Measurements from ENCODE around the gene RNF225. TPM values are rescaled to one million over a fixed set of nuclear protein-coding genes. Genes with fewer than 3 reads are reported as not detected.

RNF225 gene
- total RNA-seq, 1 experiment from 2014 or later, result 0.73 TPM

DNA sequence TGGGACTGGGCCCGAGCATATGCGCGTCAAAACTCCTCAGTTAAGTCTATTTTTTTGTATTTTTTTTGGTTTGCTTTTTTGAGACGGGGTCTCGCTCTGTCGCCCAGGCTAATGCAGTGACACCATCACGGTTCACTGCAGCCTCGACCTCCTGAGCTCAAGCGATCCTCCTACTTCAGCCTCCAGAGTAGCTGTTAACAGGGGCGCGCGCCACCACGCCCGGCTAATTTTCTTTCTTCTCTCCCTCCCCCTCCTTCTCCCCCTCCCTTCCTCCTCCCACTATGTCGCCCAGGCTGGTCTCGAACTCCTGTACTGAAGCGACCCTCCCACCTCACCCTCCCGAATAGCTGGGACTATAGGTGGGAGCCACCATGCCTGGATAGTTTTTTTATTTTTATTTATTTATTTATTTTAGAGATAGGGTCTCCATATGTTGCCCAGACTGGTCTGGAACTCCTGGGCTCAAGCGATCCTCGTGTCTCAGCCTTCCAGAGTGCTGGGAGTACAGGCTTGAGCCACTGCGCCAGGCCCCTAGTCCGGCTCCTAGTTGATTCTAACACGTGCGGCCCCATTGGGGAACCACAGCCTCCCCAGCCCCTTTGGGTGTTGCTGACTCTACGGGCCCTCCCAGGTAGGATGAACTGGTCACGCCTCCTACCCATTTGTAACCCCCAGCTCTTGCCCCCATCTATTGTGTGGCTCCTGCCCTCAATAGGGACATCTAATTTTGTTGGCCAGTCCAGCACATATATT lies 13.8 kb upstream of the RNF225 start:
- H3K36me3 ChIP-seq (ENCODE audit: control insufficient read depth, insufficient read depth, low read length), result no peaks in the 10 kb centered on the region; the same call in 1 of the 2 replicates
- H3K4me1 ChIP-seq, result peaks cover 19% of the 10 kb centered on the region
- Mint-ChIP-seq H3K9me3 (ENCODE audit: unreplicated experiment) (no peaks in the 10 kb centered on the region), H3K27me3 (ENCODE audit: insufficient read depth, unreplicated experiment) (no peaks in the 10 kb centered on the region), H3K4me3 (ENCODE audit: unreplicated experiment) (peak overlapping the region; percentile 87), H3K36me3 (ENCODE audit: insufficient read depth, unreplicated experiment) (peaks cover 24% of the 10 kb centered on the region), H3K4me1 (ENCODE audit: low read depth, unreplicated experiment) (peaks cover 12% of the 10 kb centered on the region), H3K27ac (ENCODE audit: unreplicated experiment) (peak overlapping the region; percentile 85)
- no peaks in the 10 kb centered on the region for H3K9me3 ChIP-seq
- BruUV-seq (replicated peaks), result TSS peak; percentile 45
- POLR2A ChIA-PET, result interaction anchor here (0.7 to 1.0 kb wide), 2 partner anchors 19 to 37 kb away, joined by 5 to 6 read pairs; partner anchors contain the start of gene ZNF497
- H3K4me3 ChIP-seq (ENCODE audit: low read depth, low read length), result peak overlapping the region; percentile 65
- TF ChIP-seq, protein P1, sequence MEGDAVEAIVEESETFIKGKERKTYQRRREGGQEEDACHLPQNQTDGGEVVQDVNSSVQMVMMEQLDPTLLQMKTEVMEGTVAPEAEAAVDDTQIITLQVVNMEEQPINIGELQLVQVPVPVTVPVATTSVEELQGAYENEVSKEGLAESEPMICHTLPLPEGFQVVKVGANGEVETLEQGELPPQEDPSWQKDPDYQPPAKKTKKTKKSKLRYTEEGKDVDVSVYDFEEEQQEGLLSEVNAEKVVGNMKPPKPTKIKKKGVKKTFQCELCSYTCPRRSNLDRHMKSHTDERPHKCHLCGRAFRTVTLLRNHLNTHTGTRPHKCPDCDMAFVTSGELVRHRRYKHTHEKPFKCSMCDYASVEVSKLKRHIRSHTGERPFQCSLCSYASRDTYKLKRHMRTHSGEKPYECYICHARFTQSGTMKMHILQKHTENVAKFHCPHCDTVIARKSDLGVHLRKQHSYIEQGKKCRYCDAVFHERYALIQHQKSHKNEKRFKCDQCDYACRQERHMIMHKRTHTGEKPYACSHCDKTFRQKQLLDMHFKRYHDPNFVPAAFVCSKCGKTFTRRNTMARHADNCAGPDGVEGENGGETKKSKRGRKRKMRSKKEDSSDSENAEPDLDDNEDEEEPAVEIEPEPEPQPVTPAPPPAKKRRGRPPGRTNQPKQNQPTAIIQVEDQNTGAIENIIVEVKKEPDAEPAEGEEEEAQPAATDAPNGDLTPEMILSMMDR (IDR thresholded peaks at IDR 0.05; ENCODE audit: insufficient read depth in 1 of 2, low read depth in 1 of 2, low read length in 1 of 2, severe bottlenecking in 1 of 2, unreplicated experiment in 1 of 2), result no peak
- no peaks in the 10 kb centered on the region for H3K27me3 ChIP-seq (replicated peaks; ENCODE audit: control insufficient read depth, insufficient read depth, low read length)
- CTCF ChIA-PET, result interaction anchor here (0.8 kb wide), 1 partner anchor 19 kb away, joined by 4 read pairs; the partner anchor contains the start of gene ZNF497
- DNase-seq, result peak in 1 of 2 experiments; percentile 32
- intact Hi-C loops (cut with micrococcal nuclease; ENCODE audit: unreplicated experiment), result loop anchor here (1.0 to 2.0 kb wide), 4 partner anchors 19 to 103 kb away; partner anchors contain the start of genes ERVK3-1, ZNF324, ZNF497 and ZNF8

DNA sequence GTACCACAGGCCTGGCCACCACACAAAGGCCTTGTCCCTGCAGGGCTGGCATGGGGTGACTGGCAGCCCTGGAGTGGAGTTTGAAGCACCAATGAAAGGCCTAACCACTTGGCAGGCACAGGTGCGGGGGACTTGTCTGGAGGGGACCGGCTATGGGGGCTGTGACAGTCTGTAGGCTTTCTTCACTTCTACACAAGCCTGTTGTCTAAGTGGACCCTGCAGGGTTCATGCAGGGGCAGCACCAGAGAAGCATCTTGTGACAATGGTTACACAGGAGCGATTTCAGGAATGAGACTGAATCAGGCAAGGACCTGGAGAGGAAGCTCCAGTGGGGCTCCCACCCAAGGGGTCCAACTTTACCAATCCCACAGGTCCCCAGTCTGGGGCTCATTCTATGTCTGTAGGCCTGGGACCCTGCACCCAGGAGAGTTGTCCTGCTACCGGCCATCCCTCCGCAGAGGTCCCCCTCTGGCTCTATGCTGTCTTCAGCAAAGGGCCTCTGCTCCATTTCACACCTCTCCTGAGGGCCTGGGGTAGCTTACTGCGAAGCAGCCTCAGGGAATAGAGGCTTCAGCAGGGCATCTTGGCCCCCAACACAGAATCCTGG lies 12.4 kb upstream of the RNF225 start:
- no peaks in the 10 kb centered on the region for H3K27me3 ChIP-seq (replicated peaks; ENCODE audit: control insufficient read depth, insufficient read depth, low read length)
- peaks cover 23% of the 10 kb centered on the region for H3K4me1 ChIP-seq
- H3K4me3 ChIP-seq (ENCODE audit: low read depth, low read length), result no peak overlapping the region
- H3K27ac Mint-ChIP-seq (ENCODE audit: unreplicated experiment), result peak overlapping the region; percentile 85
- TF ChIP-seq, protein P1 (IDR thresholded peaks at IDR 0.05; ENCODE audit: insufficient read depth in 1 of 2, low read depth in 1 of 2, low read length in 1 of 2, severe bottlenecking in 1 of 2, unreplicated experiment in 1 of 2), result no peak
- H3K4me3 Mint-ChIP-seq (ENCODE audit: unreplicated experiment), result peak overlapping the region; percentile 51
- BruUV-seq (replicated peaks), result no TSS peak
- no peaks in the 10 kb centered on the region for H3K27me3 Mint-ChIP-seq (ENCODE audit: insufficient read depth, unreplicated experiment)
- ChIA-PET CTCF (no interaction called here), POLR2A (no interaction called here)
- H3K9me3 Mint-ChIP-seq (ENCODE audit: unreplicated experiment), result no peaks in the 10 kb centered on the region
- DNase-seq, result no peak
- intact Hi-C loops (cut with micrococcal nuclease; ENCODE audit: unreplicated experiment), result no loop called here
- peaks cover 12% of the 10 kb centered on the region for H3K4me1 Mint-ChIP-seq (ENCODE audit: low read depth, unreplicated experiment)
- H3K9me3 ChIP-seq, result no peaks in the 10 kb centered on the region
- peaks cover under 1% of the 10 kb centered on the region; the same call in 1 of the 2 replicates for H3K36me3 ChIP-seq (ENCODE audit: control insufficient read depth, insufficient read depth, low read length)
- H3K36me3 Mint-ChIP-seq (ENCODE audit: insufficient read depth, unreplicated experiment), result peaks cover 39% of the 10 kb centered on the region

DNA sequence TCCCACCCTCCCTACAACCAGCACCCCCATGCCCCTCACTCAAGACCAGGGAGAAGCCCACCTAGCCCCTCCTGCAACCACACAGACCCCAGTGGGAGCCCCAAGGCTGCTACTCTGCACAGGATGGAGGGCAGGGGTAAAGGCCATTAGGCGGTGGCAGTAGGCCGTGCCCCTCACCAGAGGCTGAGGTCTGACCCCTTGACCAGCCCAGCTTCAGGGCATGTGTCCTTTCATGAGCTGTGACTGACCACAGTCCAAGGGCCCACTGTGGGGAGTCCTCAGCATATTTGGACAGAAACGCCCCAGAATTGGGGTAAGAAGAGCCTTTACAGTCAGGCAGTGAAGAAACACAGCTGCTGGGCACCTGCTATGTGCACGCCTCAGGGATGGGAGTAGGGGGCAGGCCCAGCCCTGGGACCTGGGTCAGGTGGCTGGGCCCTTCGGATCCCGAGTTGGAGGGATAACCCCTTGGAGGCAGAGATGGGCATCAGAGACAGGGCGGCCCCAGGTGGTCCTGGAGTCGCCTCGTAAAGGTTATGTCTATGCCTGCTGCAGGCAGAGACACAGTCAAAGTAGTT lies 10.1 kb upstream of the RNF225 start:
- Mint-ChIP-seq H3K27me3 (ENCODE audit: insufficient read depth, unreplicated experiment) (no peaks in the 10 kb centered on the region), H3K4me3 (ENCODE audit: unreplicated experiment) (peak overlapping the region; percentile 85), H3K9me3 (ENCODE audit: unreplicated experiment) (no peaks in the 10 kb centered on the region), H3K4me1 (ENCODE audit: low read depth, unreplicated experiment) (peaks cover 12% of the 10 kb centered on the region), H3K36me3 (ENCODE audit: insufficient read depth, unreplicated experiment) (peaks cover 58% of the 10 kb centered on the region), H3K27ac (ENCODE audit: unreplicated experiment) (peak overlapping the region; percentile 96)
- intact Hi-C loops (cut with micrococcal nuclease; ENCODE audit: unreplicated experiment), result no loop called here
- Histone ChIP-seq H3K4me1 (peaks cover 18% of the 10 kb centered on the region), H3K4me3 (ENCODE audit: low read depth, low read length) (peak overlapping the region; percentile 79), H3K27me3 (replicated peaks; ENCODE audit: control insufficient read depth, insufficient read depth, low read length) (no peaks in the 10 kb centered on the region), H3K9me3 (no peaks in the 10 kb centered on the region), H3K36me3 (ENCODE audit: control insufficient read depth, insufficient read depth, low read length) (0 out of 2 replicates have a peak, but pooled peaks cover 1% of the 10 kb centered on the region)
- ChIA-PET CTCF (no interaction called here), POLR2A (interaction anchor here (0.6 to 1.0 kb wide), 2 partner anchors 23 to 81 kb away, joined by 3 to 6 read pairs; partner anchors contain the start of gene ZNF497)
- no TSS peak for BruUV-seq (replicated peaks)
- TF ChIP-seq, protein P1 (IDR thresholded peaks at IDR 0.05; ENCODE audit: insufficient read depth in 1 of 2, low read depth in 1 of 2, low read length in 1 of 2, severe bottlenecking in 1 of 2, unreplicated experiment in 1 of 2), result no peak
- no peak for DNase-seq

All from Caco-2 (cell line).